Effector CD4-positive, alpha-beta T cell (primary cell): Measurements from ENCODE around the gene GUCY1A2.
"Not testable (repeated sequence)": the region's sequence is repeated elsewhere in the genome, so short reads cannot be mapped to it uniquely, and the experiment has no call there.

Experiments
- DNase-seq: peaks from one replicate; pipeline ENCODE4 v3.0.0-alpha.2; 2020

GUCY1A2 gene

GRCh38 chr11:106939157-106939556 is 79.1 kb downstream of the GUCY1A2 start:
- DNase-seq = no peak

- no peak for DNase-seq
These were observed 81.2 kb downstream of the GUCY1A2 start for GRCh38 chr11:106937111-106937510.

GRCh38 chr11:106925245-106925644 is 93.0 kb downstream of the GUCY1A2 start:
- no peak for DNase-seq

GRCh38 chr11:106920899-106921509 is 97.3 kb downstream of the GUCY1A2 start:
- no peak for DNase-seq

GRCh38 chr11:106917973-106918372 is 100.3 kb downstream of the GUCY1A2 start:
- DNase-seq = no peak

GRCh38 chr11:106914409-106914808 is 103.9 kb downstream of the GUCY1A2 start:
- DNase-seq = no peak

- DNase-seq = no peak
These were observed 105.1 kb downstream of the GUCY1A2 start for GRCh38 chr11:106913141-106913540.

- no peak for DNase-seq
These were observed 113.5 kb downstream of the GUCY1A2 start for GRCh38 chr11:106904826-106905225.

GRCh38 chr11:106889718-106890117 is 128.6 kb downstream of the GUCY1A2 start:
- DNase-seq = no peak

GRCh38 chr11:106888386-106888785 is 129.9 kb downstream of the GUCY1A2 start:
- no peak for DNase-seq

- not testable (repeated sequence) for DNase-seq
These were observed 134.6 kb downstream of the GUCY1A2 start for GRCh38 chr11:106883693-106884092.

- no peak for DNase-seq
These were observed 138.3 kb downstream of the GUCY1A2 start for GRCh38 chr11:106879832-106880546.

GRCh38 chr11:106879029-106879428 is 139.2 kb downstream of the GUCY1A2 start:
- DNase-seq = no peak

- no peak for DNase-seq
These were observed 143.3 kb downstream of the GUCY1A2 start for GRCh38 chr11:106875013-106875412.

- DNase-seq = no peak
These were observed 146.0 kb downstream of the GUCY1A2 start for GRCh38 chr11:106872246-106872645.

- DNase-seq = no peak
These were observed 160.1 kb downstream of the GUCY1A2 start for GRCh38 chr11:106858200-106858599.

GRCh38 chr11:106856566-106856965 is 161.7 kb downstream of the GUCY1A2 start:
- DNase-seq = no peak

- no peak for DNase-seq
These were observed 163.8 kb downstream of the GUCY1A2 start for GRCh38 chr11:106854429-106854828.

GRCh38 chr11:106853850-106854401 is 164.3 kb downstream of the GUCY1A2 start:
- no peak for DNase-seq

GRCh38 chr11:106852779-106853178 is 165.5 kb downstream of the GUCY1A2 start:
- DNase-seq = no peak

- DNase-seq = no peak
These were observed 169.8 kb downstream of the GUCY1A2 start for GRCh38 chr11:106848526-106848925.

GRCh38 chr11:106842134-106842533 is 176.1 kb downstream of the GUCY1A2 start:
- no peak for DNase-seq

GRCh38 chr11:106840947-106841346 is 177.3 kb downstream of the GUCY1A2 start:
- DNase-seq = no peak

- no peak for DNase-seq
These were observed 178.1 kb downstream of the GUCY1A2 start for GRCh38 chr11:106840146-106840545.
